K562 (cell line): ENCODE measurements around the gene CPPED1. TPM values are rescaled to one million over a fixed set of nuclear protein-coding genes. Genes with fewer than 3 reads are reported as not detected.

Source experiments
- ARID1B ChIP-seq: fragments of 450-650 bp; IDR thresholded peaks from 2 replicates; pipeline ENCODE4 v1.6.1; 2016; ENCODE audit warnings: antibody characterized with exemption, mild to moderate bottlenecking, inconsistent platforms
- ARNT ChIP-seq, 2 experiments: fragments of 450-650 bp; IDR thresholded peaks; 2 replicates each; pipeline ENCODE4 v1.6.1; 2016; ENCODE audit warnings: mild to moderate bottlenecking in 1 of 2
- BACH1 ChIP-seq: fragments of 200-800 bp; sonication (Bioruptor generic); IDR thresholded peaks from 2 replicates; pipeline ENCODE4 v1.6.1; 2016; ENCODE audit warnings: missing genetic modification characterization, missing compliant biosample characterization
- E2F4 ChIP-seq: sonication (generic); formaldehyde crosslinking; IDR thresholded peaks from 2 replicates; pipeline ENCODE4 v1.8.0; 2022; ENCODE audit warnings: mild to moderate bottlenecking, low read depth, missing genetic modification reagents
- ETV1 ChIP-seq: fragments of 450-650 bp; conservative IDR thresholded peaks from 2 replicates; pipeline ENCODE4 v1.6.1; 2016; ENCODE audit warnings: missing genetic modification characterization, control low read depth, low read depth, missing compliant biosample characterization
- FOSL1 ChIP-seq: fragments of 200-800 bp; sonication (Bioruptor generic); conservative IDR thresholded peaks from 2 replicates; pipeline ENCODE4 v1.6.1; 2016; ENCODE audit warnings: missing genetic modification characterization, missing compliant biosample characterization
- HDGF ChIP-seq: fragments of 450-650 bp; IDR thresholded peaks from 2 replicates; pipeline ENCODE4 v1.6.1; 2016
- JUND ChIP-seq, 2 experiments: IDR thresholded peaks; 2 replicates in 1 of 2; 3 replicates in 1 of 2; pipeline ENCODE4 v1.6.1; 2011; ENCODE audit warnings: borderline replicate concordance in 2 of 2, low read depth in 2 of 2, low read length in 2 of 2, improper control_type of control experiment in 1 of 2, missing biosample characterization in 1 of 2, missing genetic modification characterization in 1 of 2, missing genetic modification reagents in 1 of 2
- MAFG ChIP-seq: fragments of 450-650 bp; conservative IDR thresholded peaks from 2 replicates; pipeline ENCODE4 v1.6.1; 2016; ENCODE audit warnings: missing genetic modification characterization, missing compliant biosample characterization
- MAFK ChIP-seq: IDR thresholded peaks from 2 replicates; pipeline ENCODE4 v1.6.1; 2011; ENCODE audit warnings: low read length, improper control_type of control experiment
- MCM5 ChIP-seq: fragments of 450-650 bp; IDR thresholded peaks from 2 replicates; pipeline ENCODE4 v1.6.1; 2016; ENCODE audit warnings: low read depth
- MEF2D ChIP-seq: conservative IDR thresholded peaks from 2 replicates; pipeline ENCODE4 v1.6.1; 2016; ENCODE audit warnings: low read depth, missing genetic modification characterization, missing compliant biosample characterization
- SAFB2 ChIP-seq: fragments of 200-400 bp; formaldehyde crosslinking; IDR thresholded peaks from 2 replicates; pipeline ENCODE4 v1.6.1; 2018; ENCODE audit warnings: borderline replicate concordance, low read length, low read depth, moderate library complexity; ENCODE audit not compliant: severe bottlenecking
- SIX5 ChIP-seq, 2 experiments: IDR thresholded peaks; 2 replicates each; pipeline ENCODE4 v1.6.1; 2011; ENCODE audit warnings: low read length in 2 of 2, borderline replicate concordance in 1 of 2, low read depth in 1 of 2, mild to moderate bottlenecking in 1 of 2, moderate library complexity in 1 of 2; ENCODE audit not compliant: insufficient read depth in 1 of 2
- SMARCA4 ChIP-seq: fragments of 450-650 bp; IDR thresholded peaks from 2 replicates; pipeline ENCODE4 v1.6.1; 2016
- THRB ChIP-seq: fragments of 450-650 bp; formaldehyde crosslinking; conservative IDR thresholded peaks from 2 replicates; pipeline ENCODE4 v1.4.0; 2022; ENCODE audit warnings: mild to moderate bottlenecking, missing genetic modification characterization
- XRCC3 ChIP-seq: fragments of 450-650 bp; IDR thresholded peaks from 2 replicates; pipeline ENCODE4 v1.6.1; 2017; ENCODE audit warnings: mild to moderate bottlenecking, moderate library complexity
- ZC3H8 ChIP-seq: fragments of 450-650 bp; IDR thresholded peaks from 2 replicates; pipeline ENCODE4 v1.6.1; 2017
- ZNF318 ChIP-seq, 2 experiments: fragments of 450-650 bp; IDR thresholded peaks; 2 replicates each; pipeline ENCODE4 v1.6.1; 2016; ENCODE audit warnings: mild to moderate bottlenecking in 2 of 2, borderline replicate concordance in 1 of 2, low read depth in 1 of 2, moderate library complexity in 1 of 2
- polyA plus RNA-seq, 8 experiments: library from polyadenylated mRNA; depleted of rRNA in 4 of 8; stranded (reverse) in 5 of 8; unstranded in 3 of 8; fragments of >200 nt; fragmentation: Nextera tagmentation in 2 of 8; fragmentation: Illumina TruSeq in 1 of 8; extraction: Ambion mirVana in 2 of 8; extraction: Trizol in 1 of 8; gene quantifications; 2 replicates each; pipeline versions ENCODE4 v1.2.1 to v1.2.3, GENCODE V29; 2011 to 2014; ENCODE audit warnings: inconsistent platforms in 1 of 8, missing spikeins in 1 of 8
- total RNA-seq, 7 experiments: library from RNA; depleted of rRNA in 6 of 7; stranded (reverse); fragments of >200 nt in 6 of 7; fragmentation: Illumina TruSeq in 2 of 7; extraction: Trizol in 2 of 7; gene quantifications; 2 replicates each; pipeline versions ENCODE4 v1.2.1 to v1.2.3, GENCODE V29; 2011 to 2021; ENCODE audit warnings: low replicate concordance in 1 of 7

The CPPED1 gene
- total and polyA plus RNA-seq, 9 of the 15 experiments (the other 6 are each of a cell fraction or from before 2014, with no cell fraction given), result 7.5 to 25.7 (median 16.9) TPM

- TF ChIP-seq THRB (CRISPR knock-in tag), result no peak
- TF ChIP-seq ARNT (IDR thresholded peaks at IDR 0.05), result no peak
- TF ChIP-seq ZNF318 (IDR thresholded peaks at IDR 0.05; ENCODE audit: borderline replicate concordance in 1 of 2, low read depth in 1 of 2), result no peak
- TF ChIP-seq SAFB2, result no peak
- no peak for TF ChIP-seq SIX5 (IDR thresholded peaks at IDR 0.05; ENCODE audit: borderline replicate concordance in 1 of 2, insufficient read depth in 1 of 2, low read depth in 1 of 2, low read length in 2 of 2)
- TF ChIP-seq E2F4 (CRISPR knock-in tag), result no peak
- TF ChIP-seq ZC3H8, result no peak
- no peak for TF ChIP-seq HDGF
- no peak for TF ChIP-seq ETV1 (tag)
- TF ChIP-seq MCM5, result no peak
- peak; percentile 58; the same call in 1 of the 2 replicates for TF ChIP-seq SMARCA4
- TF ChIP-seq ARID1B, result peak; percentile 46; the same call in 1 of the 2 replicates
- peak; percentile 95 for TF ChIP-seq MAFG
- peak; percentile 71; the same call in 1 of the 2 replicates for TF ChIP-seq BACH1
- peak; percentile 64 for TF ChIP-seq FOSL1 (tag)
- 0 out of 2 replicates have a peak, but pooled peaks have one; percentile 37 for TF ChIP-seq MEF2D
- TF ChIP-seq XRCC3, result no peak
- TF ChIP-seq JUND (IDR thresholded peaks at IDR 0.05; ENCODE audit: borderline replicate concordance, low read depth, low read length), result peak; percentile 42; the same call in 1 of the 2 replicates
- no peak; the same call in 2 of the 3 replicates for TF ChIP-seq JUND (tag; IDR thresholded peaks at IDR 0.05; ENCODE audit: borderline replicate concordance, low read depth, low read length)
- TF ChIP-seq MAFK, result peak; percentile 81
These were observed 7.2 kb downstream of the CPPED1 start (continued) for GRCh38 chr16:12796498-12796897.
